K562 (cell line): Measurements from ENCODE around the gene GNAI2. TPM values are rescaled to one million over a fixed set of nuclear protein-coding genes. Genes with fewer than 3 reads are reported as not detected.

Experiments used
- ATF1 ChIP-seq, 2 experiments: fragments of 450-650 bp in 1 of 2; IDR thresholded peaks; 2 replicates each; pipeline ENCODE4 v1.6.1; 2016; ENCODE audit warnings: missing compliant biosample characterization in 1 of 2, missing genetic modification characterization in 1 of 2
- BCOR ChIP-seq: fragments of 450-650 bp; IDR thresholded peaks from 2 replicates; pipeline ENCODE4 v1.6.1; 2016
- ELF1 ChIP-seq: fragments of 200-800 bp; sonication (Bioruptor generic); IDR thresholded peaks from 2 replicates; pipeline ENCODE4 v1.6.1; 2016; ENCODE audit warnings: missing genetic modification characterization, missing compliant biosample characterization
- ETS1 ChIP-seq: conservative IDR thresholded peaks from 2 replicates; pipeline ENCODE4 v1.6.1; 2011; ENCODE audit warnings: low read depth, mild to moderate bottlenecking, low read length; ENCODE audit not compliant: control insufficient read depth
- KDM2B ChIP-seq: fragments of 250-450 bp; sonication (Bioruptor Pico); IDR thresholded peaks from 2 replicates; pipeline ENCODE4 v1.8.0; 2021; ENCODE audit warnings: mild to moderate bottlenecking, moderate library complexity
- MAFK ChIP-seq: IDR thresholded peaks from 2 replicates; pipeline ENCODE4 v1.6.1; 2011; ENCODE audit warnings: low read length, improper control_type of control experiment
- MAX ChIP-seq: sonication (generic); formaldehyde crosslinking; IDR thresholded peaks from 2 replicates; pipeline ENCODE4 v1.9.0; 2022; ENCODE audit warnings: mild to moderate bottlenecking, missing genetic modification reagents
- MED1 ChIP-seq: sonication (generic); formaldehyde crosslinking; IDR thresholded peaks from 2 replicates; pipeline ENCODE4 v1.8.1; 2023; ENCODE audit warnings: missing genetic modification reagents, borderline replicate concordance
- NEUROD1 ChIP-seq: fragments of 150-350 bp; IDR thresholded peaks from 2 replicates; pipeline ENCODE4 v1.6.1; 2014; ENCODE audit warnings: borderline replicate concordance, low read length, low read depth; ENCODE audit not compliant: partially characterized antibody
- RCOR1 ChIP-seq, 2 experiments: IDR thresholded peaks; 2 replicates each; pipeline ENCODE4 v1.6.1; 2012; ENCODE audit warnings: low read depth in 2 of 2, low read length in 2 of 2, borderline replicate concordance in 1 of 2, improper control_type of control experiment in 1 of 2
- SUPT5H ChIP-seq: fragments of 450-650 bp; IDR thresholded peaks from 2 replicates; pipeline ENCODE4 v1.6.1; 2016
- TAF15 ChIP-seq: fragments of 200-400 bp; formaldehyde crosslinking; IDR thresholded peaks from 2 replicates; pipeline ENCODE4 v1.6.1; 2017; ENCODE audit warnings: mild to moderate bottlenecking, low read depth, low read length, moderate library complexity
- UBTF ChIP-seq, 2 experiments: IDR thresholded peaks; 2 replicates each; pipeline ENCODE4 v1.6.1; 2012; ENCODE audit warnings: improper control_type of control experiment in 2 of 2, low read depth in 2 of 2, low read length in 2 of 2, borderline replicate concordance in 1 of 2
- VEZF1 ChIP-seq: fragments of 200-800 bp; sonication (Bioruptor generic); IDR thresholded peaks from 2 replicates; pipeline ENCODE4 v1.6.1; 2017; ENCODE audit warnings: missing genetic modification characterization, missing compliant biosample characterization
- ZBTB12 ChIP-seq: fragments of 250-450 bp; sonication (Bioruptor Pico); IDR thresholded peaks from 2 replicates; pipeline ENCODE4 v1.4.0; 2020
- ZNF280A ChIP-seq: fragments of 450-650 bp; IDR thresholded peaks from 2 replicates; pipeline ENCODE4 v1.6.1; 2018; ENCODE audit warnings: mild to moderate bottlenecking, low read depth; ENCODE audit not compliant: partially characterized antibody
- ZNF347 ChIP-seq: fragments of 450-650 bp; formaldehyde crosslinking; IDR thresholded peaks from 2 replicates; pipeline ENCODE4 v1.4.0; 2020; ENCODE audit warnings: low read depth, mild to moderate bottlenecking, moderate library complexity
- ZNF583 ChIP-seq: fragments of 250-450 bp; sonication (Bioruptor Pico); IDR thresholded peaks from 2 replicates; pipeline ENCODE4 v1.4.0; 2020
- polyA plus RNA-seq, 8 experiments: library from polyadenylated mRNA; depleted of rRNA in 4 of 8; stranded (reverse) in 5 of 8; unstranded in 3 of 8; fragments of >200 nt; fragmentation: Nextera tagmentation in 2 of 8; fragmentation: Illumina TruSeq in 1 of 8; extraction: Ambion mirVana in 2 of 8; extraction: Trizol in 1 of 8; gene quantifications; 2 replicates each; pipeline versions ENCODE4 v1.2.1 to v1.2.3, GENCODE V29; 2011 to 2014; ENCODE audit warnings: inconsistent platforms in 1 of 8, missing spikeins in 1 of 8
- total RNA-seq, 7 experiments: library from RNA; depleted of rRNA in 6 of 7; stranded (reverse); fragments of >200 nt in 6 of 7; fragmentation: Illumina TruSeq in 2 of 7; extraction: Trizol in 2 of 7; gene quantifications; 2 replicates each; pipeline versions ENCODE4 v1.2.1 to v1.2.3, GENCODE V29; 2011 to 2021; ENCODE audit warnings: low replicate concordance in 1 of 7

Gene GNAI2
- total and polyA plus RNA-seq, 9 of the 15 experiments (the other 6 are each of a cell fraction or from before 2014, with no cell fraction given) = 1.1 to 72.2 (median 42.7) TPM

GRCh38 chr3:50260027-50260941, 24.3 kb downstream of the GNAI2 start (continued):
- TF ChIP-seq ZNF280A = no peak
- TF ChIP-seq VEZF1 (CRISPR knock-in tag) = peak; percentile 42; the same call in 1 of the 2 replicates
- no peak for TF ChIP-seq TAF15
- TF ChIP-seq SUPT5H = 0 out of 2 replicates have a peak, but pooled peaks have one; percentile 41
- TF ChIP-seq NEUROD1 = peak; percentile 50
- TF ChIP-seq MED1 (CRISPR knock-in tag) = no peak
- TF ChIP-seq BCOR = no peak
- no peak for TF ChIP-seq ZNF583 (CRISPR knock-in tag)
- TF ChIP-seq KDM2B = no peak
- no peak for TF ChIP-seq ELF1 (tag)
- peak; percentile 66; the same call in 1 of the 2 replicates for TF ChIP-seq ZBTB12 (CRISPR knock-in tag)
- no peak for TF ChIP-seq UBTF (IDR thresholded peaks at IDR 0.05; ENCODE audit: borderline replicate concordance in 1 of 2, low read depth in 2 of 2, low read length in 2 of 2)
- peak; percentile 32; the same call in 1 of the 2 replicates for TF ChIP-seq ATF1 (CRISPR knock-in tag; IDR thresholded peaks at IDR 0.05)
- peak; percentile 84 for TF ChIP-seq ATF1 (tag; IDR thresholded peaks at IDR 0.05)
- peak; percentile 31; the same call in 1 of the 2 replicates for TF ChIP-seq MAX
- no peak for TF ChIP-seq ETS1
- no peak for TF ChIP-seq RCOR1 (IDR thresholded peaks at IDR 0.05; ENCODE audit: borderline replicate concordance in 1 of 2, low read depth in 2 of 2, low read length in 2 of 2)
- no peak for TF ChIP-seq MAFK
- no peak for TF ChIP-seq ZNF347 (CRISPR knock-in tag)
